ENCODE data around the gene BANF2.
"Not testable (repeated sequence)": the region's sequence is repeated elsewhere in the genome, so short reads cannot be mapped to it uniquely, and the experiment has no call there.

The BANF2 gene

DNA sequence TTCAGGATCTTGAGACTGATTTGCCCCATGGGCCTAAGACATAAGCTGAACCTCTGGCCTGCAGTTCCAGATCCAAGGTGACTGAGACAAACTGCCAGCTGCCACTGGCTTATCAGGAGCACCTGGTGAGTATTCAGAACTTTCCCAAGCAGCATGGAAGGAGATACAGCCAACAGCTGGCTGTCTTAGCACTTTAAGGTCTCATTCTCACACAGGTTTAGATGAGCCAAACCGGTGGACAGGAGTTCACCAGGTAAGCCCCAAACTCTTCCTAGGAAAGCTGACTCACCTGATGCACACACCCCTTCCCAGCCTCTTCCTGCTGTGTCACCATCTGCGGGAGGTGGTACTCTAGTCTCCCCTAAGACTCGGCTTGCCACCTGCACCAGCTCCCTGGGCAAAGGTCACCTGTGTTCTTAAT is at the start of gene BANF2:
BANF2 (plus strand) TSS at position 36 of the 421 bp plus-strand sequence. CDS start 25,060 bp downstream, outside the sequence.
- FAIRE-seq = no peak

DNA sequence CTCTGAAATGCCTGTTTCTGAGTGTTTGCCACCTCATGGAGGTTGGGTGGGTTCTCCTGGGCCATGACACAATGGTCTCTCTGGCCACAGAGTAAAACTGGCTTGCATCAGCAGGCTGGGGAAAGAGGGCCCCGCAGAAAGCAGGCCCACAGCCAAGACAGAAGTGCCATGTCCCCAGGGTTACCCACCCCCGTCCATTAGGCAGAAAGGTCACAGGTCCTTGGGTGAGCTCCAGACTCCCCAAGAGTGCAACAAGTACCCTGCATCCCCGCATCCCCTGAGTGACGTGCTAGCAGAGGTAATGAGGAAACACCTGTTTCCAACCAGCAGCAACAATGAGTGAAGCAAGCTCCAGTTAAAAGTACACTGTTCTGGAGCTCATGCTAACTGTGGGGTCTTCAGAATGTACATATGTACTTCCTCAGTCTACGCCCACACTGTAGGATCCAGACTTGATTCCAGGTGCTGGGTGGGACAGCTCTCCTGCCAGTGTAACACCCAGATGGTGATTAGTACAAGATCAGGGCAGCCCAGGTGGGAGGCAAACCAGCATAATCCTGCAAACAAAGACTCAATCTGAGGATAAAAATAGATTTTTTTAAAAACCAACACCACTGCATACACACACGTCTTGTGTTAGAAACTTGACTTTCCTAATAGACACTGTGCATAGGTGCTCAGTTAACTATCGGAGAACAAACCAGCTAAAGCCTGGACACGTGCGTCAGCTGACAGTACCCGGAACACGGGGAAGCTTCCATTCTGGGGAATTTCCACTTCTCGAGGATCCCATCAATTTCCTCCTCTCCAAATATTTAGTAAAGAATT is 49.3 kb upstream of the BANF2 start:
- no peak for FAIRE-seq

DNA sequence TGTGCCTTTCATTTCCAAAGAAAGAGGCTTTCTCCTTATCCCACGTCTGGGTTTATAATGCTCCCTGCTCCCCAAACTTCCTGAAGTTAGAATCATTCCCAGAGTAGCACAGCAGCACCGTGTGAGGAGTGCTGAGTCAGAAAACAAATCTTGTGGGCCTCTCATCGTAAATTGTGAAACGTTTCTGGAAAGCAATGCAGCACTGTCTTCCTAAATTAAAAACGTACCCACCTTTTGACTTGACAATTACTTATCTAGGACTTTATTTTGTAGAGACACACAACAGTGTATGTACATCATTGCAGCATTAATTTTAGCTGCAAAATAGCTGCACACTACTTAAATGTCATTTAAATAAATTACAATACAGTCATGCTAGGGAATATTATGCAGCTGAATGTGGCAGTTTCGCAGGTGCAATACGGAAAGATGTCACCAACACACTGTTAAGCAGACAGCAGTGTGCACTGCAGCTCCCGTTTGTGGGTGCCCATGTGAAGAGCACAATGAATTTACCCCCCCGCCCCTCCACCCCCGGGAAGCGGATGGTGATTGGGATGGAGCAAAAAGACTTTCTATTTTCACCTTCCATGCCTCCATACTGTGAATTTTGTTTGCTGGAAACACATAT is 48.5 kb upstream of the BANF2 start:
- FAIRE-seq = no peak

DNA sequence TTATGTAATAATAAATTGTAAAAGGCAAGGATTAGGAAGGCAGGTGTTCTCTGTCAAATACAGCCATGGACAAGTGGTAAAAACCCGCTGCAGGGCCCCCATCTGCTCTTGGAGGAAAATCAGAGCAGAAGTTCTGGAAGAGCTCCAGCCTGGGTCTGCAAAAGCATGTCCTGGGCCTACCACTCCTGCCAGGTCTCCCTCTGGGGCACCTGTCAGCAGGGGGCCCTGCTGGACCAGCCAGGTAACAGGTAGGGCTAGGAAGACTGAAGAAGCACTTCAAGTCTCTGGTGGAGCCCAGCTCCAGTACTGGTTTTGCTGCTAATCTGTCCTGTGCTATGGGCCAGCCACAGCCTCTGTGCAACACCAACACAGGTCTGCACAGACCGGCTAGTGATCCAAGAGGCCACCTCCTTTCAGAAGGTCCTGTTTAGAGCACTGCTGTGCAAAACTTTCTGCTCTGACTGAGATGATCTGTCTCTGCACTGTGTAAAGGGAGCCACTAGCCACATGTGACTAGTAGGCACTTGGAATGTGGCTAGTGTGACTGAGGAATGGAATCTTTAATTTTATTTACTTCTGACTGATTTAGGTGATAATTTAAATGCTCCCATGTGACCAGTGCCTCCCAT is 47.9 kb upstream of the BANF2 start:
- no peak for FAIRE-seq

DNA sequence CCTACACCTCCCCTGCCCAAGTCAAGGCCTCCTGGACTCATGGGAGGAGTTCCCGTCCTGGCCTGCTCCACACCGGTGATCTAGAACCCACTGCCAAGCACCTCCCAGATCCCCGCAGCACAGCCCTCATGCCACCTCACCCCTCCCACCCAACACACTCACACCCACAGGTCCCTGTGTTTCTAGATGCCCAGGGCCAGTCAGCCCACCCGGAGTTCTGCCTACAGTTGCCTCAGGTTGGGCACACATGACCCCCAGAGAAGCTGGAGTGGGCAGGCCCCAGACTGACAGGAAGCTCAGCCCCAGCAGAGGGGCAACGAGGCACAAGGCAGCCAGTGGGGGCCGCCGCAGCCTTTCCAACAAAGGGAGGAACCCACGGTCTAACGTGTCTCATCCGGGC is 47.4 kb upstream of the BANF2 start:
- no peak for FAIRE-seq

DNA sequence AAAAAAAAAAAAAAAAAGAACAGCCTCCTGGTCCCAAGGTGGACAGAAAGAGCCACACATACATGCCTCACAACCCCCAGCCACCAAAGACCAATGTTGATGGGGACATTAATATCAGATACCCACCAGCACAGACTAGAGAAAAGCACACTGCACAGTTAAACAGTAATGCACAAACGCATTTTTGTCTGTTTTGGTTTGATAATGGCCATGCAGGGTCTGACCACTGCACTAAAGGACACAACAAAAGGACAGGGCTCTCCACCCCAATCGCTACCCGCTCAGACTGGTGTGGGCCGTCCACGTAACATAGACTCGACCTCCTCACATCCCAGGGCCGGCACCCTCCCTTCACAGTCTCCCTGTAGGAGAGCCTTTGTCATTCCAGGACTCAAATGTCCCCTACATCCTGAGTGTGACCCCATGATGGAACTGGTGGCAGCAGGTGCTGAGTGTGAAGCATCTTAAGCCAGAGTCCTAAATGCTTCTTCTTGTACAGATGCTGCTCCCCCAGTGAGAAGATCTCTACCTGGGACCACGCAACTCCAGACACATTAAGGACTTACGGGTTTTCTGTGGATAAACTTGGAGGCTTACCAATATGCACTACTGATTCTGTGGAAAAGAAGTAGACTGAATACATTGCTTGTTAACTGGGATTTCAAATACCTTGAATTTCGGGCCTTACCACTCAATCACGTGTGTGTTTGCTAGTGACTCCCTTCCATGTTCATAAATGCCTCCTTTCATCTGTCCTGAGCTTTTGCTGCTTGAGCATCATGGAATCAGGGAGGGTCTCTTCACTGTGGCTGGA is 45.7 kb upstream of the BANF2 start:
- FAIRE-seq = no peak

DNA sequence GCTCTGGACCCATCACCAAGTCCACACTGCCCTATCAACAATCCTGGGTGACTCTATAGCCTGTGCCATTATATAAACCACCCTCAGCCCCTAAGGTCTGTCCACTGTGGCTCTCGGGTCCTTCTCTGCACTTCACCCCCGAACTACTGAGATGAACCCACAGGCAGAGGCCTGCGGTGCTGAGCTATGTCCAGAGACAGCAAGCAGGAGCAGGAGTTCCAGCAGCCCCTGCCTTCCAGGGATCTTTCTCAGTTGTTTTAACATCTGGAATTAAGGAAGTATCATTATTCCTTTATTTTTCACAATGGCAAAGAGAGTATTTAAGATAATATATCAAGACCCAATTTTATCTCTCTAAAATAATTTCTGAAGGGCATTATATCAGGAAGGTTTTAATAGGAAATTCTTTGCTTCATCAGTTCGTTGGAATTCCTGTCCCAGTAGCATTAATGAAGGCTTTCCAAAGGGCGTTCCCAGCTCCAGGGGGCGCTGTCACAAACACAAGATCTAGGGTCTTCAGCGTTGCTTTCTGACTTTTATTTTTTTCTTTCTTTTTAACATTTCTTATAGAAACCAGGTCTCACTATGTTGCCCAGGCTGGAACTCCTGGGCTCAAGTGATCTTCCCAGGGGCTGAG is 45.0 kb upstream of the BANF2 start:
- no peak for FAIRE-seq

DNA sequence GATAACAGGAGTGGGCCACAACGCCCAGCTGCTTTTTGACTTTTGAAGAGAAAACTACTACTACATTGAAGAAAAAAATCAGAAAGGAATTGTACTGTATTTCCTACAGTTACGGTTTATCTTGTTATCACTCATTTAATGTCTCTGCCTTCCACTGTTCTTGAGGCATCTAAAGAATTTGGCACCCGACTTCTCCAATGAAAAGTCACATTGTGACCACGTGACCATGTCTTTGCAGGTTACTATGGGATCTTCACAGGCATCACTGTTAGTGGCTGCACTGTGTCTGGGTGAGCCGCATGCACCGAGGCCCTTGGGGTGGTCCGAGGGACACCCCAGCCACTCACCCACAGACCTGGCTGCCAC is 44.5 kb upstream of the BANF2 start:
- FAIRE-seq = no peak

DNA sequence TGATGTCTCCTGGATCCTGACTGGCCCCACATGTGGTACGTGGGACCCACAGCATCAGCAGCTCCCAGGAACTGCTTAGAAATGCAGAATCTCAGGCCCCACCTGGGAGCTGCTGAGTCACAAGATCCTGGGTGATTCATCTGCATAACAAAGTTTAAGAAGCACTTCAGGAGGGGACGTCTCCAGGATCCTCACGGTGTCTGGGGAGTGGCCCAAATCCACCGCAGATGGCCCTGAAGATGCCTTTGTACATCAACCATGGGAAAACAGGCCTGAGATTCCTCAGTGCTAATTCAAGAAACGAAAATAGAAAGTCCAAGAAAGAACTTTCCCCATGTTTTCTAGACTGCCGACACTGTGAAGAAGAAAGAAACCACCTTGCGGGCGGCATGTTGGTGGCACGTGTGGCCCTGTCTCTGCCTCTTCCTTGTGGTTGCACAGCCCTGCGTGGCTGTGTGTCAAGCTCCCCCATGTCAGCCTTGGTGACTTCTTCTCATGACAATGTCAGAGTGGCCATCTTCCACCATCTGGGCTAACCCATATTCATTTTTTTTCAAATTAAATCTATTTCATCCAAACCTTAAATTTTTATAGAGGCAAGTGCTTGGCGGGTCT is 43.8 kb upstream of the BANF2 start:
- no peak for FAIRE-seq

DNA sequence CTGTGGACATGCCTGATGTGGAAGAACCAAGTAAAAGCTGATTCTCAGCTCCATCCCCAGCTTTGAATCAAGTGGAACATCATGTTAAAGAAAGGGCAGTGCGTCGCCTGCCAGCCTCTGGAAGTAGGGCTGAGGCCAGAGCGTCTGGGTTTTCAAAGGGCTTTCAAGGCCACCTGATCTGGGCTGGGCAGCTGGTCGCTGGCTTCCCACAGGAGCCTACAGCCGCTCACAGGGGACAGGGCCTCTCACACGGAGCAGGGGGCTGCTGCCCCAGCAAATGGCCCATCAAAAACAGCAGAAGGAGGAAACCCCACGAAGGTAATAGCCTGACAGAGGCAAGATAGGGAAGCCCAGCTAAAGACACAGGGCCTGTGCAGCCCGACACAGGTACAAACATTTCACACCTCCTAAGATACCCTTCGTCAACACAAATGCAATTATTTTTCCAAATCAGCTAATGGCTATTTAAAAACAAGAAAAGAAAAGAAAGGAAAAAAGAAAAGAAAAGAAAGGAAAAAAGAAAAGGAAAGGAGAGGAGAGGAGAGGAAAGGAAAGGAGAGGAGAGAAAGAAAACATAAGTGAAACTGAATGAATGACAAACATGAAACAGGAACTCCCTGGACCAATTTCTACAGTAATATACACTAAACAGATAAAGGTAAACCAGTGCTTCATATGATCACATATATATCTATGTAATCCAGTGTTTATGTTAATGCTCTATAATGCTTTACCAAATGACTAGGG is 42.5 kb upstream of the BANF2 start:
- no peak for FAIRE-seq

DNA sequence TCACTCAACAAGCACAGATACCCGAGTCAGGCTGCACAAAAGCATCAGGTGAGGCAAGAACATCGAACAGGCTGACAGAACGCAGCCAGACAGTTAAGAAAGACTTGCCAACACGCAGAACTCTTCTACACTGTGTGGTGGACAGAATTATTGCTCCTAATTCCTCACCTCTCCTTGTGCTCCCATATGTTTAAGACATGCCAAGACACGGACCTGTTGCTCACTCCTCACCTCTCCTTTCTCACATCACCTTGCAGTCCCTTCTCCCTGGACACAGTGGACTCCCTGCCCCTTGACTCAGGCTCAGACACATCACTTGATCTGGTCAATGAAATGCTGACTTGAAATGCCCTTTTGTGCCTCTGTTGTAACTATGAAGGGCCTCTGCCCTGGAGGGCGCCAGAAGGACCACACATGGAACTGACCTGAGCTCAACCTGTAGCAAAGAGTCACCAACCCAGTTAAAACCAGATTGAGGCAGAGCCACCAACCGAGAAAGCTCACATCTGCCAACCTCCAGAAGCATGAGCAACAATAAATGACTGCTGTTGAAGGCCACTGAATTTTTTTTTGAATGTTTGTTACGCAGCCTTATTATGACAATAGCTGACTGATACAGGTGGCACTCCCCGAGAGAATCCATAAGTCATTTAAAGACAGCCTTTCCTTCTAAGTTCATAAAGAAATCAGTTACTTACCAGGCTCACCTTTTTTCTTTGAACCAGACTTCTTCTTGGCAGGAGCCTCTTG is 41.7 kb upstream of the BANF2 start:
- FAIRE-seq = no peak

DNA sequence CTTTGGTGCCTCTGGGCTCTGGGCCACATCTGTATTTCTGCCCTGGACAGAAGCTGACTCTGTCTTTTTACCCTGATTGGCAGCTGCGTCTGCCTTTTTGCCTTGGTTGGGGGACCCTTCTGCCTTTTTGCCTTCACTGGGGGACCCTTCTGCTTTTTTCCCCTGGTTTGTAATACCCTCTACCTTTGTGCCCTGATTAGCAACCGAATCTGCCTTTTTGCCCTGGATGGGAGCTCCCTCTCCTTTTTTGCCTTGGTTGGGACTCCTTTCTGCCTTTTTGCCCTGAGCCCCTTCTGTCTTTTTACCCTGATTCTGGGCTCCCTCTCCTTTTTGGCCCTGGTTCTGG is 41.1 kb upstream of the BANF2 start:
- FAIRE-seq = no peak

DNA sequence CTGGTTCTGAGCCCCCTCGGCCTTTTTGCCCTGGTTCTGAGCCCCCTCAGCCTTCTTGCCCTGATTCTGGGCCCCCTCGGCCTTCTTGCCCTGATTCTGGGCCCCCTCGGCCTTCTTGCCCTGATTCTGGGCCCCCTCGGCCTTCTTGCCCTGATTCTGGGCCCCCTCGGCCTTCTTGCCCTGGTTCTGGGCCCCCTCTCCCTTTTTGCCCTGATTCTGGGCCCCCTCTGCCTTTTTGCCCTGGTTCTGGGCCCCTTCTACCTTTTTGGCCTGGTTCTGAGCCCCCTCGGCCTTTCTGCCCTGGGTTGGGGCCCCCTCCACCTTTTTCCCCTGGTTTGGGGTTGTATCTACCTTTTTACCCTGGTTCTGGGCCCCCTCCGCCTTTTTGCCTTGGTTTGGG is 40.4 kb upstream of the BANF2 start:
- FAIRE-seq = not testable (repeated sequence)

DNA sequence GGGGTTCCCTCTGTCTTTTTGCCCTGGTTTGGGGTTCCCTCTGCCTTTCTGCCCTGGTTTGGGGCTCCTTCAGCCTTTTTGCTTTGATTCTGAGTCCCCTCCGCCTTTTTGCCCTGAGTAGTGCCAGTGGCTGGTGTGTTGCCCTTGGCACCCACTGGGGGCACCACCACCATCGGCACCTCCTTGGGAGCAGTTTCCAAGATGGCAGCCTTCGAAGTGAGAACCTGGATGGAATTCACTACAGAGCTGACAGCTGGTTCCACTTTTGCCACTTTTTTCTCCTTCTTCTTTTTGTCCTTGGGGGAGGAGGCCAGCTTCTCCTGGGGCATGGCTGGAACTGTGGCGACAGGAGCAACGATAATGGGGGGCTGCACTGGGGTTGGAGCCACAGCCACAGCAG is 40.0 kb upstream of the BANF2 start:
- no peak for FAIRE-seq

DNA sequence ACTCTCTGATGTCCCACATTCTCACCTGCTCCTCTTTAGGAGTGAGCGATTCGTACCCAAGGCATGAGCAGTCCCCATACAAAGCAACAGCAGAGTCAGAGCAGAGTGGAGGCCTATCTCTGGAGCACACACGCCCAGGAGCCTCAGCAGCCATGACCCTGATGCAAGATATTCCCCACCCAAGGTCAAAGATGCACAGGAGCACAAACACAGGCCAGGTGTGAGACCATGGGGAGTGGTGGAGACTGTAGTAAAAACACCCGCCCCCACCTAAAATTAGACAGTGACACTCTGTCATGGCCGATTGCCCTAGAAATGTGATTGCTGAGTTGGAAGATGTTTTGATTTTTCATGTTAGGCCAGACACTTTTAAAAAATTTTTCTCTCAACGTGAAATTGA is 39.1 kb upstream of the BANF2 start:
- FAIRE-seq = no peak

DNA sequence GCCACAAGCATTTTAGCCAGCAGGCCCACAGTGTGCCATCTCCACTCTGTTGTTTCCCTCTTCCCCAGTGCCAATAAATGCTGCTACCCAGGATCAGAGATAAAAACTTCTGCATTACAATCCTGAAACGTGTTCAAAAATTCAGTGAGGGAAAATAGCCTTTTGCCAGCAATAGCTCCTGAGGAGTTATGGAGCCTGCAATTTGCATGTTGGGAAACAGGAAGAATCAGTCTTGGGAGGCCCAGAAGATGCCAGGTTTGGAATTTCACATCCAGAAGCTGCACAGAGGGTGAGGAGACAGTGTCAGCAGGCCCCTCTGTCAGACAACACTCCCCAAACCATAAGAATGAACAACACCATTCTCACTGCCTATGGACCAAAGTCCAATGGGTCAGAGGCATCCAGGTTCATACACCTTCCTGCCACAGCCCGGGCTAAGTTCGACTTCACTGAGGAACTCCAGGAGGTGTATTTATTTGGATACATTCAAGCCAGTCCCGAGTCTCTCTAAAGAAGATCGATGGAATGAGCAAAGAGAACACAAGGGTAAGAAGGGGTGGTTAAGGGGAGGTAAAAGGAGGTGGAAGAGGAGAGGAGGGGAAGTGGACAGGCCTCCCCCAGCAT is 38.5 kb upstream of the BANF2 start:
- no peak for FAIRE-seq

DNA sequence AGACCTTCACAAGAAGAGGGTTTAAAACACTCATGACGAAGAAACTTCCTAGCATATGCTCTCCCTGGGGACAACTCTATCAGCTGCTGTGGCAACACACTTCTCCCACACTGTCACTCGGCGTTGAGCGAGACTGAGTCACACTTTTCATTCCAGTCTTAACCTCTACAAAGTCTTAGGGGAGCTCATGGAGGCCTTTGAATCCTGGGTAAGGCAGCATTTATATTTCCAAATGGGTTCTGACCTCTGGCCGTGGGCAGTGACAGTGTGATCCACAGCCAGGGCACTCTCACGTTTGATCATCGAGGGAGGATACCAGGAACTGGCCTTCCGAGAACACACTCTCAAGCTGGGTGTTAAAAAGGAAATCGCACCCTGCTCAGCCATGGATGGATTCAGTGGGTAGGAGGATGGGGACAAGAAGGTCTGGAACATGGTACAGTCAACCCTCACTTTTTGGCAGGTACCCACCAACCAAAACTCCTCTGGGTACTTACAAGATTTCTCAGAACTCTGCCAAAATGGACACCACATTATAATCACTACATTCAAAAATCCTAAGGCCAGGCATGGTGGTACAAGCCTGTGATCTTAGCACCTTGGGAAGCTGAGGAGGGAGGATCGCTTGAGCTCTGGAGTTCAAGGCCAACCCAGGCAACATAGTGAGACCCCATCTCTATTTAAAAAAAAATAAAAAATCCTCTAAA is 37.3 kb upstream of the BANF2 start:
- no peak for FAIRE-seq

DNA sequence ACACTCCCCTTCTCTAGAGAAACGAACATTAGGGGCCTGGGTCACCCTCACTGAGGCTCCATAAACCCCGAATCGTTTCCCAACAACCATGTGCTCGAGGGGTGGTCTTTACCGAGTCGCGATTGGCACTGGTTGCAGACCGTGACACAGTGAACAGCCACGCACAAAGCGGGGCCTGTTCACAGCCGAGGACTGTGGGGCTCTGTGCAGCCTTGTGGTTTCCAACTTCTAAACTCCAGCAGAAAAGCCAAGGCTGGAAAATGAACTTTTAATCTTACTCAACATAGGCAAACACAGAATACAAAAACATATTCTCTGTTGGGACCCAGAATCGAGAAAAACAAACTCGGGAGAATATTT is 36.7 kb upstream of the BANF2 start:
- FAIRE-seq = no peak

DNA sequence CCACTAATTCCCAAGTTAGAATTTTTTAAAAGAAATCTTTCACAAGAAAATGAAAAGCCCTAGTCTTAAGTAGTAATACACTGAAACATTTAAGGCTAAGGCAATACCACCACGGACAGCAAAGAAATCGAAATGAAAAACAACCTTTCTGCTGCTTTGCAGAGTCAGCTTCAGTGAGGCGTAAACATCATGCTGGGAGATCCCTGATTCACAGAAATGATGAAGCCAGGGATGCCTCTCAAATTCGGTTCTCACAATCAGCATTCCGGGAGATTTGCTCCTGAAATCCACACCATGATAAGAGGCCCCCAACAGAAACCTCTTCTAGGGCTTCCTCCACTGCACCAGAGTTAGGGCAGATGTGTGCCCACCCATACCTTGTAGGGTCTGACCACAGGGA is 36.3 kb upstream of the BANF2 start:
- no peak for FAIRE-seq

All from TTC549 (cell line).